ENCODE data around the gene IMPDH1.
A peak's percentile ranks its signal among the peaks of the same experiment; 100 is the strongest.

GRCh38 chr7:128425850-128426249 is 16.1 kb upstream of the IMPDH1 start:
- TF ChIP-seq CTCF (IDR thresholded peaks at IDR 0.05): peak; percentile 70 to 91 (median 81)
- no peak for TF ChIP-seq POLR2A (IDR thresholded peaks at IDR 0.05)

Measured in sigmoid colon (tissue), 3 donors.